HFF-Myc (cell line): ENCODE data around the gene CDCP2.

Experiments used
- DNase-seq: peaks from one replicate; pipeline ENCODE4 v3.0.0-alpha.2; 2011; ENCODE audit warnings: low read depth; ENCODE audit errors: extremely low read depth
- H3K4me3 ChIP-seq: replicated peaks from 2 replicates; pipeline ENCODE4 v1.5.1; 2011; ENCODE audit warnings: low read depth, mild to moderate bottlenecking, control low read depth, low read length
- CTCF ChIP-seq: IDR thresholded peaks from 2 replicates; pipeline ENCODE4 v1.5.1; 2012; ENCODE audit warnings: mild to moderate bottlenecking, low read depth, low read length, control low read depth; ENCODE audit errors: missing control alignments

The CDCP2 gene

DNA sequence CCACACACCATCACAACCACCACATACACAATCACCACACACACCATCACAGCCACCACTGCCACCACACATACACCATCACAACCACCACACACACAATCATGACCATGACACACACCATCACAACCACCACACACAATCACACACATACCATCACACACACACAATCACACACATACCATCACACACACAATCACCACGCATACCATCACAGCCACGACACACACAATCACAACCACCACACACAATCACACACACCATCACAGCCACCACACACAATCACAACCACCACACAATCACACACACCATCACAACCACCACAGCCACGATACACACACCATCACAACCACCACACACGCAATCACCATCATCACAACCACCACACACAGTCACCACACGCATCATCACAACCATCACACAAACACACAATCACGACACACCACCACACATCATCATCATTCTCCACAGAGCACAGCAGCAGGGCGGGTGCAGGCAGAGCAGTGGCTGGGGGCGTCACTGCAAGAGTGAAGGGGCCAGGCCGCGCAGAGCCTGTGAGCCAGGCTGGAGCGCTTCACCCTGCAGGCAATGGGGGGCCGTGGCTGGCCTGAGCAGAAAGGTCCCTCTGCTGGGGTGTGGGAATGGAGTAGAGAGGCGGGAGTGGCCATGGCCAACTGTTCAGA is 32.6 kb downstream of the CDCP2 start:
- no peak for DNase-seq
- no peak overlapping the region for H3K4me3 ChIP-seq
- no peak for TF ChIP-seq CTCF

DNA sequence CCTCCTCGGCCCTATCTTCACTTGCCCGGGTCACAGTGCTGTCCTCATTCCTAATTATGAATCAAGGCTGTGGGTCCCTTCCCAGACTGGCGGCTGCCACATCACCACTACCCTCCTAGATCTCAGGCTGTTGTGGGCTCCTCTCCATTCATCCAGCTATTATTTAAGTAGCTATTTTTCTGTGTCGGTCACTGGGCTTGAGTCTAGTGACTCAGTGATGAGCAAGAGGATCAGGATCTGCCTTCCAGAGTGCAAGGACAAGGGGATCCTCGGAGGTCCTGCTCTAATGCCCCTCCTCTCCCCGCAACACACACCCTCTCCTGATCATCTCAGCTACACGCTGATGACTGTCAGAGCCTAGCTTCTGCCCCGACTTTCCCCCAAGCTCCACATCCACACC is 34.1 kb downstream of the CDCP2 start:
- no peak for DNase-seq
- H3K4me3 ChIP-seq: no peak overlapping the region
- no peak for TF ChIP-seq CTCF

- H3K4me3 ChIP-seq: no peak overlapping the region
- no peak for TF ChIP-seq CTCF
- no peak for DNase-seq
Observed at GRCh38 chr1:54117815-54118563, 34.8 kb downstream of the CDCP2 start.

GRCh38 chr1:54115520-54115919 is 37.3 kb downstream of the CDCP2 start:
- TF ChIP-seq CTCF: no peak
- DNase-seq: no peak
- H3K4me3 ChIP-seq: no peak overlapping the region

DNA sequence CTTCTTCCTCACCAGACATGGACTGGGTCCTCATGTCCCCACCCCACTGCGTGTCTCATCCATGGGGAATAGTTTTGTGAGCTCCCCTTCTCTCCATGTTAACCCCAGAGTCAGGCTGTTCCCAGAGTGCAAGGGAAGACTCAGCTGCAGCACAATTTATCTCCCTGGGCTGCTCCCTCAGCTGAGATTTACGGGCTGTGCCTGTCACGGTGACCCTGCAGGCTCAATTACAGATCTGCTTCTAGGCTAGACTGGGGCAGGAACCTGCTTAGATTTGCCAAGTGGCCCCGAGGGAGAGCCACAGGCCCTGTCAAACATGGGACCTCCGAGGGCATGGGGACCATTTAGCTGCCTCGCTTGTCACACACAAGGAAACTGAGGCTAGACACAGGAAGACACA is 37.8 kb downstream of the CDCP2 start:
- no peak overlapping the region for H3K4me3 ChIP-seq
- DNase-seq: no peak

DNA sequence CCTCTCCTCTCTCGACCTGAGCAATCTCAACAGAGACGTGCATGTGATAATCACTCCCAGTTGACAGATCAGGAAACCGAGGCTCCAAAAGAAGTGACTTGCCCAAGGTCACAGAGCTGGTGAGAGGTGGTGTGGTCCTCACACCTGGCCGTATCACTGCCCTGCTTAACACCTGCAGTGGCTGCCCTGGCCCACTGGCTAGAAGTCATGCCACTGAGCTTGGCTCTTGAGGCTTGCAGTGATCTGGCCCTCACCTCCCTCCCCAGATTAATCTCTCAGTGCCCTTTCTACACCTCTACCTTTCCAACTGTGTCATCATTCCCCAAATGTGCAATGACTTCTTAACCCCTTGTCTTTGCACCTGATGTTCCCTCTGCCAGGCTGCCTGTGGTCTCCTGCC is 38.8 kb downstream of the CDCP2 start:
- H3K4me3 ChIP-seq: no peak overlapping the region
- DNase-seq: no peak

More for the DNA sequence above, 37.8 kb downstream of the CDCP2 start:
- TF ChIP-seq CTCF: no peak

More for the DNA sequence above, 38.8 kb downstream of the CDCP2 start:
- no peak for TF ChIP-seq CTCF
